GM12878 (cell line): ENCODE results near the gene AMBP. TPM values are rescaled to one million over a fixed set of nuclear protein-coding genes. Genes with fewer than 3 reads are reported as not detected.

Experiments
- ATAC-seq: fragments of 200-7000 bp; cut with Tn5 transposase; 3 replicates; pipeline ENCODE4 v1.9.1; 2020; ENCODE audit warnings: mild to moderate bottlenecking, moderate library complexity
- BruUV-seq: library from RNA; stranded (reverse); fragments of 400-500 nt; replicated peaks from 2 replicates; lab custom pipeline; 2021; lab: Mats Ljungman, UMichigan
- CTCF ChIA-PET: fragments of 300-600 bp; sonication (Branson Sonifier 250); formaldehyde crosslinking; extraction: SDS; loops from one replicate; lab custom pipeline; 2021; ENCODE audit warnings: inconsistent platforms; lab: Yijun Ruan, JAX
- POLR2A ChIA-PET: fragments of 350-600 bp; formaldehyde crosslinking; extraction: SDS; loops from one replicate; lab custom pipeline; 2021; ENCODE audit warnings: inconsistent platforms; lab: Charles Lee
- RAD21 ChIA-PET: fragments of 300-600 bp; sonication (Branson Sonifier 250); formaldehyde crosslinking; loops from one replicate; lab custom pipeline; 2023; ENCODE audit warnings: antibody characterized with exemption; ENCODE audit not compliant: unreplicated experiment; lab: Charles Lee
- SMC1A ChIA-PET: fragments of 300-600 bp; sonication (Branson Sonifier 250); formaldehyde crosslinking; loops from one replicate; lab custom pipeline; 2023; ENCODE audit not compliant: unreplicated experiment, uncharacterized antibody; lab: Charles Lee
- DNase-seq: peaks from one replicate; pipeline ENCODE4 v3.0.0-alpha.2; 2011; ENCODE audit warnings: low read depth, low spot score
- FAIRE-seq: peaks from 3 replicates; lab custom pipeline; 2011; peaks lifted over from hg19 to GRCh38; lab: Jason Lieb, UNC
- H2AFZ ChIP-seq: 2 replicates; pipeline ENCODE4 v1.6.0; 2011; ENCODE audit warnings: low read depth, low read length, control low read depth; ENCODE audit not compliant: control insufficient read depth
- H3K27ac ChIP-seq: 2 replicates; pipeline ENCODE4 v1.5.1; 2011; ENCODE audit warnings: control low read depth; ENCODE audit not compliant: control insufficient read depth, insufficient read depth
- H3K27me3 ChIP-seq, 2 experiments: replicated peaks in 1 of 2; 2 replicates each; pipeline versions ENCODE4 v1.6.0 to v1.6.1; 2011; ENCODE audit warnings: low read length in 1 of 2; ENCODE audit not compliant: control insufficient read depth in 2 of 2, insufficient read depth in 2 of 2
- H3K36me3 ChIP-seq, 2 experiments: 2 replicates each; pipeline ENCODE4 v1.5.1; 2011; ENCODE audit warnings: low read length in 1 of 2; ENCODE audit not compliant: control insufficient read depth in 2 of 2, insufficient read depth in 2 of 2
- H3K4me1 ChIP-seq: 2 replicates; pipeline ENCODE4 v1.6.1; 2011; ENCODE audit warnings: mild to moderate bottlenecking, low read length, moderate library complexity, mixed read lengths; ENCODE audit not compliant: control insufficient read depth, insufficient read depth
- H3K4me2 ChIP-seq: 2 replicates; pipeline ENCODE4 v1.6.0; 2011; ENCODE audit warnings: control low read depth; ENCODE audit not compliant: control insufficient read depth, insufficient read depth
- H3K4me3 ChIP-seq: fragments of 200-600 bp; sonication (generic); 2 replicates; pipeline ENCODE4 v1.5.1; 2016
- H3K79me2 ChIP-seq: 2 replicates; pipeline ENCODE4 v1.6.0; 2011; ENCODE audit warnings: low read length; ENCODE audit not compliant: control insufficient read depth, insufficient read depth
- H3K9ac ChIP-seq: 2 replicates; pipeline ENCODE4 v1.8.0; 2011; ENCODE audit warnings: low read length, control low read depth, mixed read lengths; ENCODE audit not compliant: control insufficient read depth, insufficient read depth
- H3K9me3 ChIP-seq: replicated peaks from 3 replicates; pipeline ENCODE4 v1.5.1; 2011; ENCODE audit warnings: mild to moderate bottlenecking, low read length; ENCODE audit not compliant: control insufficient read depth, insufficient read depth
- H4K20me1 ChIP-seq: 2 replicates; pipeline ENCODE4 v1.6.0; 2011; ENCODE audit not compliant: control insufficient read depth, insufficient read depth
- CREB1 ChIP-seq: IDR thresholded peaks from 2 replicates; pipeline ENCODE4 v1.6.1; 2012; ENCODE audit warnings: low read depth, mild to moderate bottlenecking, inconsistent platforms
- HDAC2 ChIP-seq: fragments of 200-600 bp; sonication (generic); IDR thresholded peaks from 2 replicates; pipeline ENCODE4 v1.6.1; 2017
- MEF2A ChIP-seq: IDR thresholded peaks from 2 replicates; pipeline ENCODE4 v1.6.1; 2011; ENCODE audit warnings: low read depth, mild to moderate bottlenecking, low read length, moderate library complexity; ENCODE audit not compliant: insufficient read depth
- MYB ChIP-seq: fragments of 150-350 bp; IDR thresholded peaks from 2 replicates; pipeline ENCODE4 v1.6.1; 2014; ENCODE audit warnings: mild to moderate bottlenecking, low read depth, low read length, borderline replicate concordance
- PAX5 ChIP-seq: IDR thresholded peaks from 2 replicates; pipeline ENCODE4 v1.6.1; 2011; ENCODE audit warnings: low read depth, low read length, borderline replicate concordance
- RELA ChIP-seq: fragments of 450-650 bp; IDR thresholded peaks from 2 replicates; pipeline ENCODE4 v1.8.0; 2014; ENCODE audit warnings: borderline replicate concordance; ENCODE audit not compliant: partially characterized antibody
- RUNX3 ChIP-seq: IDR thresholded peaks from 2 replicates; pipeline ENCODE4 v1.6.1; 2012; ENCODE audit warnings: low read length, inconsistent platforms
- SIX5 ChIP-seq: IDR thresholded peaks from 2 replicates; pipeline ENCODE4 v1.6.1; 2011; ENCODE audit warnings: mild to moderate bottlenecking, low read depth, low read length, moderate library complexity; ENCODE audit not compliant: severe bottlenecking
- SREBF1 ChIP-seq: IDR thresholded peaks from 2 replicates; pipeline ENCODE4 v1.6.1; 2012; ENCODE audit warnings: mild to moderate bottlenecking, low read length
- SREBF2 ChIP-seq: IDR thresholded peaks from 2 replicates; pipeline ENCODE4 v1.6.1; 2012; ENCODE audit warnings: mild to moderate bottlenecking, low read length
- TARDBP ChIP-seq: IDR thresholded peaks from 2 replicates; pipeline ENCODE4 v1.6.1; 2016; ENCODE audit warnings: borderline replicate concordance
- WGBS: methylation state at CpG from one replicate; pipeline ENCODE4 v1.1.6; 2016; ENCODE audit warnings: low lambda C conversion rate; ENCODE audit not compliant: insufficient replicate concordance, insufficient coverage; ENCODE audit errors: missing lambda C conversion rate; 5-methylcytosine and 5-hydroxymethylcytosine counted together
- in situ Hi-C: fragments of 300-500 bp; cut with MboI; formaldehyde crosslinking; loops from 9 replicates; pipeline ENCODE4 v1.14.3; 2018; ENCODE audit warnings: mixed read lengths
- intact Hi-C: fragments of 100-400 bp; cut with micrococcal nuclease; formaldehyde crosslinking; loops from one replicate; pipeline ENCODE4 v1.14.2; 2022; ENCODE audit not compliant: unreplicated experiment
- polyA plus RNA-seq, 11 experiments: library from polyadenylated mRNA; depleted of rRNA in 4 of 11; unstranded in 6 of 11; stranded (reverse) in 5 of 11; fragments of >200 nt; fragmentation: Nextera tagmentation in 4 of 11; fragmentation: Illumina TruSeq in 1 of 11; extraction: Ambion mirVana in 4 of 11; extraction: Trizol in 1 of 11; gene quantifications; 1 replicate in 1 of 11; 2 replicates in 10 of 11; pipeline versions ENCODE4 v1.2.1 to v1.2.3, GENCODE V29; 2011 to 2016; ENCODE audit warnings: inconsistent platforms in 2 of 11, missing spikeins in 2 of 11, low read depth in 1 of 11
- total RNA-seq, 4 experiments: library from RNA; depleted of rRNA in 3 of 4; stranded (reverse); fragments of >200 nt in 3 of 4; fragmentation: Illumina TruSeq in 1 of 4; extraction: Trizol in 1 of 4; gene quantifications; 2 replicates each; pipeline versions ENCODE4 v1.2.1 to v1.2.3, GENCODE V29; 2013 to 2021
- TF ChIP-seq, protein P1 (sequence below): fragments of 450-650 bp; IDR thresholded peaks from 2 replicates; pipeline ENCODE4 v1.6.1; 2017; ENCODE audit warnings: borderline replicate concordance

Gene AMBP
- total and polyA plus RNA-seq, 10 of the 15 experiments (the other 5 are each of a cell fraction or from before 2014, with no cell fraction given) = 0.11 to 2.3 (median 0.18) TPM; not detected in 7

DNA sequence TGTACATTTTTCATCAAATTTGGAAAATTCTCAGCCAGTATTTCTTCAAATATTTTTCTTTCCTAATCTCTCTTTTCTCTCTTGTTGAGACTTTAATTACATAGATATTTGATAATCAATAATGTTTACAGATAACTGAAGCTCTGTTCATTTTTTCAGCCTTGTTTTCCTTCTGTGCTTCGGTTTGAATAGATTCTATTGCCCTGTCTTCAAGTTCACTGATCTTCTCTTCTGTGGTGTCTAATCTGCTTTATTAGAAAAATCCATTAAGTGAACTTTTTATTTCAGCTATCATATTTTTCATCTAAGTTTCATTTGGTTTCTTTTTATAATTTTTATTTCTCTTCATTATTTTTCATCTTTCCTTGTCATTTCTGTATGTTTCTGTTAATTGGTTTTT is 54.1 kb downstream of the AMBP start:
- ChIA-PET SMC1A (interaction anchor here (0.7 kb wide), 1 partner anchor 21 kb away, joined by 3 read pairs; no protein-coding TSS in a partner anchor), POLR2A (no interaction called here), CTCF (interaction anchor here (1.4 to 1.7 kb wide), 2 partner anchors 9 to 58 kb away, joined by 3 to 5 read pairs; no protein-coding TSS in a partner anchor), RAD21 (no interaction called here)
- Histone ChIP-seq H3K27me3 (no peaks in the 10 kb centered on the region), H3K4me1 (no peaks in the 10 kb centered on the region), H3K4me2 (no peak overlapping the region), H3K79me2 (no peaks in the 10 kb centered on the region), H3K36me3 (no peaks in the 10 kb centered on the region), H3K27ac (no peak overlapping the region), H4K20me1 (no peaks in the 10 kb centered on the region), H3K9me3 (no peaks in the 10 kb centered on the region; the same call in 2 of the 3 replicates), H2AFZ (no peak overlapping the region), H3K4me3 (no peak overlapping the region), H3K9ac (no peak overlapping the region)
- intact Hi-C loops (no loop called here), in situ Hi-C loops (no loop called here)
- no peak for DNase-seq
- ATAC-seq = no peak
- no peak for TF ChIP-seq SREBF2
- TF ChIP-seq TARDBP = no peak
- no peak for TF ChIP-seq PAX5
- no peak for TF ChIP-seq HDAC2
- no peak for TF ChIP-seq SREBF1
- TF ChIP-seq MEF2A = no peak
- no peak for TF ChIP-seq CREB1
- no peak for TF ChIP-seq RELA
- no peak for TF ChIP-seq SIX5
- TF ChIP-seq, protein P1, sequence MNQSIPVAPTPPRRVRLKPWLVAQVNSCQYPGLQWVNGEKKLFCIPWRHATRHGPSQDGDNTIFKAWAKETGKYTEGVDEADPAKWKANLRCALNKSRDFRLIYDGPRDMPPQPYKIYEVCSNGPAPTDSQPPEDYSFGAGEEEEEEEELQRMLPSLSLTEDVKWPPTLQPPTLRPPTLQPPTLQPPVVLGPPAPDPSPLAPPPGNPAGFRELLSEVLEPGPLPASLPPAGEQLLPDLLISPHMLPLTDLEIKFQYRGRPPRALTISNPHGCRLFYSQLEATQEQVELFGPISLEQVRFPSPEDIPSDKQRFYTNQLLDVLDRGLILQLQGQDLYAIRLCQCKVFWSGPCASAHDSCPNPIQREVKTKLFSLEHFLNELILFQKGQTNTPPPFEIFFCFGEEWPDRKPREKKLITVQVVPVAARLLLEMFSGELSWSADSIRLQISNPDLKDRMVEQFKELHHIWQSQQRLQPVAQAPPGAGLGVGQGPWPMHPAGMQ = no peak
- no peak for TF ChIP-seq MYB
- TF ChIP-seq RUNX3 = no peak
- no TSS peak for BruUV-seq
- no peak for FAIRE-seq
- 41% methylated on average over 1 of the region's 1 CpG for WGBS
